RCC 7860 (cell line): ENCODE data around the gene PCBD2.
"Not testable (repeated sequence)": the region's sequence is repeated elsewhere in the genome, so short reads cannot be mapped to it uniquely, and the experiment has no call there.

Source experiments
- DNase-seq: peaks from one replicate; pipeline ENCODE4 v3.0.0-alpha.2; 2015; ENCODE audit warnings: low spot score
- FAIRE-seq: peaks from 2 replicates; lab custom pipeline; 2012; peaks lifted over from hg19 to GRCh38; lab: Jason Lieb, UNC

PCBD2 gene

DNA sequence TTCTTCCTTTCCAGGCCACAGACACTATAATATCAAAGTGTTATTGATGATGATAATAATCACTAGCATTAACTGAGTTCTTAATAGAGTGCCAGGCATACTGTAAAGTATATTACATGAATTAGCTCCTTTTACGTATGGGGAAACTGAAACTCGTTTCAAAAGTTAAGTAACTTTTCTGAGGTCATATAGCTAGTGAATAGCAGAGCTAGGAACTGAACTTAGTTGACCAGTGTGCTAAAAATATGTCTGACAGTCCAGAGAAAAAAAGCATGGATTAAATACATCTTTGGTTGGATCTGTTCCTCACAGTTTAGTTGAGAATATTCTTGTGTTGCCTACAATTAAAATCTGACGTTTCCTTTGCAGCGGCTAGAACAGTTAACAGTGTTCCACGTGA, 44.4 kb downstream of the PCBD2 start:
- no peak for FAIRE-seq
- no peak for DNase-seq

- no peak for FAIRE-seq
- no peak for DNase-seq
Measured at GRCh38 chr5:134957920-134958608, 53.1 kb downstream of the PCBD2 start.

DNA sequence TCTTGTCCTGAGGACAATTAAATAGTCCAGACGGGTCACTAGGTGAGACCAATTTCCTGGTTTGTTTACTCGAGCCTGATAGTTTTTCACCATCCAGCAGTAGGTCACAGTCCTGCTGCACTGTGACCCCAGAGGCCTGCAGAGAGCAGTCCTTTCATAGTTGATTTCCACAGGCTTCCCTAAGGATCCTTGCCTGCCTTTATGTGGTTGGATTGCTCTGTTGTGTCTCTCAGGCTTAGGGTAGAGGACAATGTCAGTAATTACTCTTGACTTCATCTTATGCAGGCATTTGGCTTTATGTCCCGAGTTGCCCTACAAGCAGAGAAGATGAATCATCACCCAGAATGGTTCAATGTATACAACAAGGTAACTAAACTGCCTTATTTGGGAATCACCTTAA, 53.8 kb downstream of the PCBD2 start:
- FAIRE-seq (no peak), DNase-seq (no peak)

- DNase-seq (no peak), FAIRE-seq (no peak)
Measured at GRCh38 chr5:134963098-134963497, 58.2 kb downstream of the PCBD2 start.

- FAIRE-seq (no peak), DNase-seq (no peak)
Measured at GRCh38 chr5:134964359-134965270, 59.7 kb downstream of the PCBD2 start.

GRCh38 chr5:134965271-134965825, 60.4 kb downstream of the PCBD2 start:
- DNase-seq (no peak), FAIRE-seq (no peak)

- no peak for FAIRE-seq
- DNase-seq = no peak
Measured at GRCh38 chr5:134967607-134968006, 62.7 kb downstream of the PCBD2 start, which contains the start of gene CATSPER3. CATSPER3 (plus strand) TSS chr5:134967907; CDS start chr5:134967992, 85 bp downstream.

- DNase-seq (no peak), FAIRE-seq (no peak)
Measured at GRCh38 chr5:134968055-134968454, 63.1 kb downstream of the PCBD2 start.

DNA sequence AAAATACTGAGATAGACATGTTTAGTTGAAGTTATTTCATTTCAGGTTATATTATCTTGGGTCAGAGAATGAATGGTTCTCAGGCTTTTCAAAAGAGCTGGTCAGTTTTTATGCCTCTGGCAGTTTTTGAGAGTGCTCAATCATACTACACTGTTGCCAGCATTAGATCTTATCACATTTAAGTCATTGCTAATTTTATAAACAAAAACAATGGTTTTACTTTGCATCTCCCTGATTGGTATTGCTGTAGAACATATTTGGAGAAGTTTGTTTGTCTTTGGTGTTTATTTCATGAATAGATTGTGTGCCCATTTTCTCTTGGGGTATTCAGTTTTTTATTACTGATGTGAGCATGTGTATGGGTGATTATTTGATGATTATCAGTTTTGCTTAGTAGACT, 64.2 kb downstream of the PCBD2 start:
- FAIRE-seq = no peak
- no peak for DNase-seq

- FAIRE-seq = no peak
Measured at GRCh38 chr5:134975078-134975715, 70.3 kb downstream of the PCBD2 start.

DNA sequence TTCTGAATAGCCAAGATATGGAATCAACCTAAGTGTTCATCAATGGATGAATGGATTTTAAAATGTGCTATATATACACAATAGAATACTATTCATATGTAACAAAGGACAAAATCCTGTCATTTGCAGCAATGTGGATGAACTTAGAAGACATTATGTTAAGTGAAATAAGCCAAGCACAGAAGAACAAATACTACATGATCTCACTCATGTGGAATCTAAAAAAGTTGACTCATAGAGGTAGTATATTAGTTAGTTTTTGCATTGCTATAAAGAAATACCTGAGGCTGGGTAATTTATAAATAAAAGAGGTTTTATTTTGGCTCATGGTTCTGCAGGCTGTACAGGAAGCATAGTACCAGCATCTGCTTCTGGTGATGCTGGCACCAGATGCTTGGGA, 70.9 kb downstream of the PCBD2 start:
- DNase-seq (no peak), FAIRE-seq (no peak)

More at GRCh38 chr5:134975078-134975715, 70.3 kb downstream of the PCBD2 start:
- no peak for DNase-seq

DNA sequence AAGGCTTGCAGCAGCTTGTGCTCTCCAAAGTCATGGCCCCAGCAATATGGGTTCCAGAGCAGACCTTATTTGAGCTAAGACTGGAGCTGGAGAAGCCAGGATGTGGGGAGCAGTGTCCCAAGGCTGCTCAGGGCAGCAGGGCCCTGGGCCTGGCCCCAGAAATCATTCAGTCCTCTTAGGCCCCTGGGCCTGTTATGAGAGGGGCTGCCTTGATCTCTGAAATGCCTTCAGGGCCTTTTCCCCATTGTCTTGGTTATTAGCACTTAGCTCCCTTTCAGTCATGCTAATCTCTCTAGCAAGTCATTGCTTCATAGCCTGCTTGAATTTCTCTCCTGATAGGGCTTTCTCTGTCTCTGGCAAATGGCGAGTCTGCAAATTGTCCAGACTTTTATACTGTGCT, 71.9 kb downstream of the PCBD2 start:
- DNase-seq (no peak), FAIRE-seq (no peak)

GRCh38 chr5:134979416-134979815, 74.5 kb downstream of the PCBD2 start:
- no peak for DNase-seq
- FAIRE-seq = no peak

DNA sequence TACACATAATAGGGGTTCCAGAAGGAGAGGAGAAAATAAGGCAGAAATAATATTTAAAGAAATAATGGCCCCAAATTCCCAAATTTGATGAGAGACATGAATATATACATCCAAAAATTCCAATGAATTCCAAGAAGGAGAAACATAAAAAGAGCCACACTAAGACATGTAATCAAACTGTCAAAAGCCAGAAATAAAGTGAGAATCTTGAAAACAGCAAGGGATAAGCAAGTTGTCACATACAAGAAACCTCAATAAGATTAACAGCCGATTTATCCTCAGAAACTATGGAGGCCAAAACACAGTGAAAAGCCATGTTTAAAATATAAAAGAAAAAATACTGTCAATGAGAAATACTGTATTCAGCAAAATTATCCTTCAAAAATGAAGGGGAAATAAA, 77.3 kb downstream of the PCBD2 start:
- FAIRE-seq (no peak), DNase-seq (no peak)

DNA sequence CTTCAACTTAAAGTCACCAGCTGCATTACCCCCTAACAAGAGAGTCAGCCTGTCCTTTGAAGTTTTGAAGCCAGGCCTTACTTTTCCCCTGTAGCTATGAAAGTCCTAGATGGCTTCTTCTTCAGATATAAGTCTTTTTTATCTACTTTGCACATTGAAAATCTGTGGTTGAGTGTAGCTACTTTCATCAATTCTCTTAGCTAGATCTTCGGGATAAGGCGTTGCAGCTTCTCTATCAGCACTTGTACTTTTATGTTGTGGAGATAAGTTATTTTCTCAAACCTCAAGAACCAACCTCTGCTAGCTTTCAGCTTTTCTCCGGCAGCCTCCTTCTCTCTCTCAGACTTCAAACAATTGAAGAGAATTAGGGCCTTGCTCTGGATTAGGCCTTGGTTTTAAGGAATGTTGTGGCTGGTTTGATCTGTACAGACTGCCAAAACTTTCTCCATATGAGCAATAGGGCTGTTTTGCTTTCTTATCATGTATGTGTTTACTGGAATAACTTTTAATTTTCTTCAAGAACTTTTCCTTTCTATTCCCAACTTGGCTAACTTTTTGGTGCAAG, 84.4 kb downstream of the PCBD2 start:
- FAIRE-seq = no peak

DNA sequence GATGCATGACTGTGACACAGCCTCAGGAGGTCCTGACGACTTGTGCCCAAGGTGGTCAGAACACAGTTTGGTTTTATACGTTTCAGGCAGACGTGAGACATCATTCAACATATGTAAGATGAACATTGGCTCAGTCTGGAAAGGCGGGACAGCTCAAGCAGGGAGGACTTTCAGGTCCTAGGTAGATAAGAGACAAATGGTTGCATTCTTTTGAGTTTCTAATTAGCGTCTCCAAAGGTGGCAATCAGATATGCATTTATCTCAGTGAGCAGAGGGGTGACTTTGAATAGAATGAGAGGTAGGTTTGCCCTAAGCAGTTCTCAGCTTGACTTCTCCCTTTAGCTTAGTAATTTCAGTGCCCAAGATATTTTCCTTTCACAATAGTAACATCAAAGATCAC, 85.3 kb downstream of the PCBD2 start:
- FAIRE-seq, DNase-seq: not testable (repeated sequence)

More for the DNA sequence above, 84.4 kb downstream of the PCBD2 start:
- DNase-seq = no peak

- FAIRE-seq (no peak), DNase-seq (no peak)
Measured at GRCh38 chr5:134992148-134992547, 87.2 kb downstream of the PCBD2 start.

DNA sequence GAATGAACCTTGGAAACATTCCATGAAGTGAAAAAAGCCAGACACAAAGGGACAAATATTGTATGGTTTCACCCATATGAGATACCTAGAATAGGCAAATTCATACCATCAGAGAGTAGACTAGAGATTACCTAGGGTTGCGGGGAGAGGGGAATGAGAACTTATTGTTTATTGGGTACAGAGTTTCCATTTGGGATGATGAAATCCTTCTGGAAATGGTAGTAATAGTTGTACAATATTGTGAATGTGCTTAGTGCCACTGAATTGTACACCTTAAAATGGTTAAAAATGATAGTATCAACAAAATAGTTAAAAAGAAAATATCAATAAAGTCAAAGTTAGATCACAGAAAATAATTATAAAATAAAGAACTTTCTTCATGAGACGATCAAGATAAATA, 88.2 kb downstream of the PCBD2 start:
- no peak for DNase-seq
- FAIRE-seq = no peak

DNA sequence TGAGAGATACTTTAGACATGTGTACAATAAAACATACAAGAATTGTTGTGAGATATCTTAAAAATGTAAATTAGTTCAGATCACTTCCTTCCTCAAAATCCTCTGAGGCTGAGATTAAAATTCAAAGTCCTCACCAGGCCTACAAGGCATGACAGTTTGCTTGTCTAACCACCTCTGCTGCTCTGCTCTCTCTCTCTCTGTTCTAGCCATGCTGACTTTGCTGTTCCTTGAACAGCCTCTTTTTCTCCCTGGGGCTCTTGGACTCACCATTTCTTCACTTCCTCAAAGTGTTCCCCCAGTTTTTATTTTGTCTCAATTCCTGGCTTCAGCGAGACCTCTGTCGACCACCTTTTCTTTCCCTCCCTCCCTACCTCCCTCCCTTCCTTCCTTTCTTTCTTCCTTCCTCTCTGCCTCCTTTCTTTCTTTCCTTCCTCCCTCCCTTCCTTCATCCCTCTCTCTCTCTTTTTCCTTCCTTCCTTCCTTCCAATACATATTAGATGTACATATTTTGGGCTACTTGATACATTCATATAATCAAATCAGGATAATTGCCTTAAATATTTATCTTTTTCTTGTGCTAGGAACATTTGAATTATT, 89.7 kb downstream of the PCBD2 start:
- no peak for DNase-seq
- FAIRE-seq = no peak

- FAIRE-seq = no peak
Measured at GRCh38 chr5:134995850-134996402, 91.0 kb downstream of the PCBD2 start.

More at GRCh38 chr5:134995850-134996402, 91.0 kb downstream of the PCBD2 start:
- no peak for DNase-seq
